Aorta (tissue), 5 donors: ENCODE measurements around the gene C16orf92. TPM values are rescaled to one million over a fixed set of nuclear protein-coding genes. Genes with fewer than 3 reads are reported as not detected.

Experiments
- ATAC-seq: fragments of 200-7000 bp; cut with Tn5 transposase; one replicate; pipeline ENCODE4 v1.9.1; 2022; ENCODE audit warnings: moderate library complexity; ENCODE audit not compliant: low FRiP score
- DNase-seq, 2 donors: peaks; one replicate each; pipeline ENCODE4 v3.0.0-alpha.2; 2020
- H3K27ac ChIP-seq, 2 donors: one replicate each; pipeline ENCODE4 v1.5.1; 2013; ENCODE audit warnings: low read length in 2 of 2, mild to moderate bottlenecking in 2 of 2, moderate library complexity in 2 of 2, control low read depth in 1 of 2, inconsistent platforms in 1 of 2, low read depth in 1 of 2
- H3K27me3 ChIP-seq, 2 donors: one replicate each; pipeline ENCODE4 v1.6.1; 2013; ENCODE audit warnings: control low read depth in 1 of 2, low read length in 1 of 2, mild to moderate bottlenecking in 1 of 2, moderate library complexity in 1 of 2; ENCODE audit not compliant: insufficient read depth in 2 of 2, control insufficient read depth in 1 of 2
- H3K36me3 ChIP-seq, 2 donors: one replicate each; pipeline ENCODE4 v1.6.1; 2013; ENCODE audit warnings: control low read depth in 1 of 2, low read length in 1 of 2, mild to moderate bottlenecking in 1 of 2; ENCODE audit not compliant: insufficient read depth in 2 of 2, control insufficient read depth in 1 of 2
- H3K4me1 ChIP-seq, 2 donors: one replicate each; pipeline ENCODE4 v1.6.1; 2013; ENCODE audit warnings: low read length in 2 of 2, control low read depth in 1 of 2, mild to moderate bottlenecking in 1 of 2, moderate library complexity in 1 of 2; ENCODE audit not compliant: insufficient read depth in 2 of 2, control insufficient read depth in 1 of 2
- H3K4me3 ChIP-seq, 2 donors: one replicate each; pipeline ENCODE4 v1.5.1; 2013; ENCODE audit warnings: low read length in 2 of 2, control low read depth in 1 of 2, mild to moderate bottlenecking in 1 of 2
- H3K9me3 ChIP-seq: one replicate; pipeline ENCODE4 v1.6.1; 2013; ENCODE audit warnings: mild to moderate bottlenecking, low read length; ENCODE audit not compliant: control insufficient read depth
- WGBS, 2 donors: extraction: QIAGEN DNeasy Blood & Tissue Kit; methylation state at CpG; one replicate each; pipeline ENCODE4 v1.1.7; 2013; 5-methylcytosine and 5-hydroxymethylcytosine counted together
- intact Hi-C, 2 donors: fragments of 100-400 bp; cut with DNase I; formaldehyde crosslinking; loops; one replicate each; pipeline versions ENCODE4 v1.14.2 to v1.15.0; 2022
- polyA plus RNA-seq, 2 donors: library from polyadenylated mRNA; stranded (reverse); fragments of 200-250 nt; gene quantifications; one replicate each; pipeline ENCODE4 v1.2.3, GENCODE V29; 2013
- total RNA-seq, 2 donors: library from RNA; stranded (reverse); fragmentation: NEBNext Ultra II Directional; extraction: Animal tissue kit (Norgen Biotek cat#: 25700); gene quantifications; one replicate each; pipeline ENCODE4 v1.2.1, GENCODE V29; 2021
- donor health status: healthy with polysubstance abuse.
- donor health status: Bipolar disorder and iron deficiency.
- donor health status: DM: no; HTN: no; CAD: no.
- donor health status: DM: no; HTN: no; CAD: no.
- donor health status: DM: yes; HTN: yes; CAD: no.

Gene C16orf92
- total and polyA plus RNA-seq, 4 donors, result not detected

DNA sequence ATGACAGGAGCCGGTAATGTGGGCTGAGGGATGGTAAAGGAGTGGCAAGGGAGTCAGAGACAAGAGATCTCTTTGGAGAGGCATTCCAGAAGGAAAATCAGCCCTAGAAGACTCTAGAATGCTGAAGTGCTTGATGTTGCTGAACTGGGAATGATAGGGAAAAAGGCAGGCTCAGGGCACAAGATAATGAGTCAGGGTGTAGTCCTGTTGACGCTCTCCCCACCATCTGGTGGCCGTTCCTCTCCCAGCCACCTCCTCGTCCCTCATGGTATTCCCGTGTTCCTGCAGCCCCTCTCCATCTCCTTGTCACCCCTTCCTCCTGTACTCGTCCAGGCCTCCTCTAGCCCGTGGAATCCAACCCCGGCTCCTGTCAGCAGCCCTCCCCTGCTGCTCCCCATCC lies 31.5 kb downstream of the C16orf92 start:
- Histone ChIP-seq H3K27ac (no peak overlapping the region), H3K4me1 (no peaks in the 10 kb centered on the region), H3K9me3 (no peaks in the 10 kb centered on the region), H3K27me3 (no peaks in the 10 kb centered on the region), H3K36me3 (no peaks in the 10 kb centered on the region), H3K4me3 (no peak overlapping the region)
- WGBS, 2 donors, result 82 to 84% methylated on average over 8 of the region's 8 CpGs
- ATAC-seq (no peak), DNase-seq (no peak)
- intact Hi-C loops, result no loop called here

DNA sequence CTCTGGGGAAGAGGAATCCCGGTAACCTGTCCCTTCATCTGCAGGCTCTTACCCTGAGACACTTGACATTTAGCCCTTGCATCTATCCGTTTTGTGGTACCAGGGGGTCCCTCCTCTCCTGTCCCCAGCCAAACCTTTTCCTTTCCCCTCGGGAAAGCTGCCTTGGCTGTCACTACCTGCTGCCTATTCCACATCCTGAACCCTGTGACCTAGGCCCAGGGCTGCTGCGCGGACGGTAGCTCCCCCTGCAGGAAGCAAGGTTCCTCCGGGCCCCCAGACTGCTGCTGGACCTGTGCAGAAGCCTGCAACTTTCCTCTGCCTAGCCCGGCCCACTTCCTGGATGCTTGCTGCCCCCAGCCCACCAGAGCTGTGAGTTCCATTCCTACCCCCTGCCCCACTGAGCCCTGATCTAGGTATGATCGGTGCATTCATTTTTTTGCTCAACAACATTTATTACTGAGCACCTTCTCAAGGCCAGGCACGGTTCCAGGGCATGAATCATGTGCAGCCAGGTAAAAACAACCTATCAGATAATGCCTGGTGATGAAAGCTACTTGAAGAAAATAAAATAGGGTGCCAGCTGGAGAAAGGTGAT lies 32.1 kb downstream of the C16orf92 start:
- WGBS, 2 donors, result 57 to 60% methylated on average over 10 of the region's 10 CpGs
- Histone ChIP-seq H3K27ac (no peak overlapping the region), H3K9me3 (no peaks in the 10 kb centered on the region), H3K4me3 (no peak overlapping the region), H3K36me3 (no peaks in the 10 kb centered on the region), H3K27me3 (no peaks in the 10 kb centered on the region), H3K4me1 (no peaks in the 10 kb centered on the region)
- DNase-seq, result no peak
- ATAC-seq, result no peak
- intact Hi-C loops, result no loop called here

DNA sequence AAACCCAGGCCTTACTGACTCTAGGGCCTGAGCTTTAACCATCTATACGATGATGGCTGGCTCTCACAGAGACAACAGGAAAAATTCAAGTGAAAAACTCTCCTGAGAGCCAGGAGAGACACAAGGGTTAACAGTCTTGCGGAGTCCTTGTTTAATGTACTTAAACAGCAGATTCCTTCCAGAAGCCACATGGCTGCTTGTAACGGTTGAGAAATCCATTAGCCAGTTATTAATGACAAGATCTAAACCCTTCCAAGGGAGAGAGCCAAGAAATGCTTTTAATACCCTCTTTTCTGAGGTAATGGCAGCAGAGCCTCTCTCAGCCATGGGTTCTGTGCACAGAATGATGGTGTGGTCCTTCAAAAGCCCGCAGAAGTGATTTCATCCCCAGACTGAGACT lies 37.3 kb downstream of the C16orf92 start:
- no peak for ATAC-seq
- 88% methylated on average over 4 of the region's 4 CpGs for WGBS, 2 donors

DNA sequence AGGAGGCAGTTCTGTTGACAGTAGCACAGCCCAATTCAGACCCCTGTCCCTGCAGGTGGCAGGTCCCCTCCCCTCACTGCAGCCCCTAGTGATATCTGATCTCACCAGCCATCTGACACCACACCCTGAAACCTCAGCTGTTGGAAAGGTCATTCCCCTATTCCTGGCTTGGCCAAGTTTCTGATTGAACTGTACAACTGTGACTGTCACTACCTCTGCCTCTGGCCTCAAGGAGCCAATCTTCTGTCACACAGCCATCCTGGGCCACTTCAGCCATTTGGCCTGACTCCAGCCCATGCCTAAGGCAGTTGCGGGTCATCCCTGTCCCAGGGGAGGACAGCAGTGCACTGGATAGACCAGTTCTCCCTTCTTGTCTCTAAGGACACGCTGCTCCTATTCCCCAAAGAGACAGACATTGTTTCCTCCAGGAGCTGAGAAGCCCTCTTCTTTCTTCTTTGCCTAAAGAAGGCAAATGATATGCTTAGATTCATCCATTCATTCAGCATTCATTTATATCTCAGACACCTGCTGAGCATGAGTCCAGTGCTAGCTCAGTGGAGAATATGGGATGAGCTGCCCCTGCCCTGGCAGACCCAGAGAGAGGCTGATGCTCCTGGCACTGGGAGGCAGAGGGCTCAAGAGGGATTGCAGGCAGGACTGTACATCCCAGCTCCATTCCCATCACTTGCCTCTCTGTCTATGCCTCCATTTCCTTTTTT lies 38.0 kb downstream of the C16orf92 start:
- H3K36me3 ChIP-seq, result no peaks in the 10 kb centered on the region
- no peak overlapping the region for H3K4me3 ChIP-seq
- H3K27me3 ChIP-seq, result no peaks in the 10 kb centered on the region
- ATAC-seq (no peak), DNase-seq (no peak)
- intact Hi-C loops, result loop anchor here in 1 of 2 donors (5.0 to 10.0 kb wide), 2 partner anchors 61 to 344 kb away; partner anchors contain the start of genes MAPK3 and ZNF771
- WGBS, 2 donors, result 63 to 66% methylated on average over 2 of the region's 2 CpGs
- H3K9me3 ChIP-seq, result no peaks in the 10 kb centered on the region
- peak overlapping the region in 1 of 2 donors; percentile 28 for H3K27ac ChIP-seq
- no peaks in the 10 kb centered on the region for H3K4me1 ChIP-seq

More for the DNA sequence above, 37.3 kb downstream of the C16orf92 start:
- intact Hi-C loops, result loop anchor here in 1 of 2 donors (5.0 to 10.0 kb wide), 2 partner anchors 62 to 344 kb away; partner anchors contain the start of genes MAPK3 and ZNF771
- Histone ChIP-seq H3K4me3 (no peak overlapping the region), H3K9me3 (no peaks in the 10 kb centered on the region), H3K4me1 (no peaks in the 10 kb centered on the region), H3K36me3 (no peaks in the 10 kb centered on the region), H3K27ac (no peak overlapping the region), H3K27me3 (no peaks in the 10 kb centered on the region)
- no peak for DNase-seq

DNA sequence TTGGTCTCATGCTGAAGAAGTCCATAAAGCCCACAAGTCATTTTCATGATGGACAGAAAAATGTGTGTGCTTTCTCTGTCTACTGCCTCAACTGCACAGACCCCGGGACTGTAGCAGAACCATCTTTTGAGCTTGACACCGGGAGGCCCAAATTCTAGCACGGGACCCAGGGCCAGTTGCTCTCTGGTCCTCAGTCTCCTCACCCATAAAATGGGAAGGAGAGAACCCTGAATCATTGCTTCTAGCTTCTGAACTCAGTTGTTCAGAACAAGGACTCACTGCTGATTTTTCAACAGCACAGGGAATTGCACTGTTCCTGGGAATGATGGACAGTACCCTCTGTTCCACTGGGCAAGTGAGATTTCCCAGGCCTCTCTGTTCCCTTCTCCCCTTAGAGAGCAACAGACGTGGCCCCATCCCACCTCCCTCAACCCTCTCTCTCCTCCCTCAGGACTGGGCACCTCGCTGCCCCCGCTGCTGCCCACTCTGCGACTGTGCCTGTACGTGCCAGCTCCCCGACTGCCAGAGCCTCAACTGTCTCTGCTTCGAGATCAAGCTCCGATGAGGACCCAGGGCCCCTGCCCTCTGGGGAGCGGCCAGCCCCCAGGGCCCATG lies 40.4 kb downstream of the C16orf92 start:
- H3K4me3 ChIP-seq, result peak overlapping the region in 1 of 2 donors; percentile 75
- no peak for ATAC-seq
- peak overlapping the region; percentile 93 to 94 for H3K27ac ChIP-seq
- DNase-seq, result peak in 1 of 2 donors; percentile 59
- no peaks in the 10 kb centered on the region for H3K4me1 ChIP-seq
- H3K9me3 ChIP-seq, result no peaks in the 10 kb centered on the region
- peaks cover 0 to 2% of the 10 kb centered on the region in 2 donors for H3K36me3 ChIP-seq
- WGBS, 2 donors, result 25 to 28% methylated on average over 12 of the region's 12 CpGs
- no peaks in the 10 kb centered on the region for H3K27me3 ChIP-seq
- intact Hi-C loops, result loop anchor here in 1 of 2 donors (5.0 to 10.0 kb wide), 2 partner anchors 59 to 341 kb away; partner anchors contain the start of genes MAPK3 and ZNF771

DNA sequence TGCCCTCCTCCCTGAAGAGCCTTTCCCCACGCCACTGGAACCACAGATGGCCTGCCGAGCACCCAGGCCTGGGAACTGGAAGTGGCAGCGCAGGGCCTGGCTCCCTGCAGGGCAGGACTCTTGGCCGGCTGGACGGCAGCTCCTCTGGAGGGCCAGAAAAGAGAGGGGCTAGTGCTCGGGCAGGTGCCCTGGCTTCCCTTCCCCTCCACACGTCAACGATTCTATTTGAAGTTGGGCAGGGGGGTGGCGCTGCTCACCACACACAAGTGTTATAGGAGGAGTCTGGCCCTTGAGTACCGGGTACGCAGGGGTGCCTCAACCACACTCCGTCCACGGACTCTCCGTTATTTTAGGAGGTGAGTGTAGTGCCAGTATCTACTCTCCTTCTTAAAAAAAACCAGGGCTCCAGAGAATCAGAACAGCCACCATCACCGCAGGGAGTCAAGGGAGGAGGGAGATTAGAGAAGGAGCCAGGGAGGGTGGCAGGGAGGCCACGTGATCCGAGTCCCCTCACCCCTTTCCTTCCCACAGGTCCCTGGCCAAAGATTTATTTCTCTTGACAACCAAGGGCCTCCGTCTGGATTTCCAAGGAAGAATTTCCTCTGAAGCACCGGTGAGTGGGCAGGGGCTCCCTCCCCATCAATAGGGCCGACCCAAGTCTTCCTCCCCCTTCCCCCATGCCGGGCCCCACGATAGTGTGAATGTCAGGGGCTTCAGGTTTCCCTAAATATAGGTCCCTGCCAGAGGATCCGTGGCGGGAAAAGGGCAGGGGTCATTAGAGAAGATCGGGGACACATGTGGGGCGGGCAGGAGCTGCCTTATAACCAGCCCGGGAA lies 41.1 kb downstream of the C16orf92 start:
- DNase-seq (peak; percentile 87 to 88), ATAC-seq (peak; percentile 54)
- WGBS, 2 donors, result 1 to 3% methylated on average over 26 to 27 of the region's 27 CpGs
- H3K9me3 ChIP-seq, result no peaks in the 10 kb centered on the region
- peaks cover 0 to 7% of the 10 kb centered on the region in 2 donors for H3K36me3 ChIP-seq
- H3K4me1 ChIP-seq, result no peaks in the 10 kb centered on the region
- peak overlapping the region; percentile 93 to 94 for H3K27ac ChIP-seq
- H3K27me3 ChIP-seq, result no peaks in the 10 kb centered on the region
- peak overlapping the region; percentile 57 to 75 for H3K4me3 ChIP-seq
- intact Hi-C loops, result loop anchor here in 1 of 2 donors (5.0 to 10.0 kb wide), 2 partner anchors 58 to 341 kb away; partner anchors contain the start of genes MAPK3 and ZNF771

DNA sequence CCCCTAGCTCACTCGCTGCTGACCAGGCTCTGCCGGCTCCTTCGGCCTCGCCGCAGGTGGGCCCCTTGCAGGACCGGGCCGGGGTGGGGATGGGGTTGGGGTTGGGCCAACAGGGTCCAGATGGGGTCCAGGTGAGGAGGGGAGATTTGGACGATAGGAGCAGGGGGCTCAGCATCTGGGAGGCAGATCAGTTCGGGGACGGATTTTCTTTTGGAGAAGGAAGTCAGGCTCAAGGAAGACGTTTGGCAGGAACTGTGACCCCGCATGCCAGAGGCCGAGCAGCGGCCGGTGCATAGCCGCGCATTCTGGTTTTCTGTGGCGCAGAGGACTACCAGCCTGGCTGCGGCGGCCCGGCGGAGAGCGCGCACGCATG lies 41.7 kb downstream of the C16orf92 start:
- H3K9me3 ChIP-seq, result no peaks in the 10 kb centered on the region
- peak; percentile 6 for ATAC-seq
- peak overlapping the region; percentile 57 to 75 for H3K4me3 ChIP-seq
- intact Hi-C loops, result loop anchor here in 1 of 2 donors (5.0 to 10.0 kb wide), 2 partner anchors 58 to 340 kb away; partner anchors contain the start of genes MAPK3 and ZNF771
- H3K36me3 ChIP-seq, result peaks cover 0 to 12% of the 10 kb centered on the region in 2 donors
- no peaks in the 10 kb centered on the region for H3K4me1 ChIP-seq
- H3K27ac ChIP-seq, result peak overlapping the region; percentile 88 to 94
- no peaks in the 10 kb centered on the region for H3K27me3 ChIP-seq
- DNase-seq, result no peak
- 0% methylated on average over 12 to 25 of the region's 25 CpGs for WGBS, 2 donors
